Activated CD4-positive, alpha-beta memory T cell treated with anti-CD3 and anti-CD28 coated beads, Interleukin-2, amount 10 ng/mL, durations not matched to agents 7 days and 5 days (primary cell): ENCODE measurements around the gene OR52H1. TPM values are rescaled to one million over a fixed set of nuclear protein-coding genes. Genes with fewer than 3 reads are reported as not detected.

Source experiments
- total RNA-seq, 2 experiments: library from RNA; stranded (reverse); gene quantifications; one replicate each; pipeline ENCODE4 v1.2.3, GENCODE V29; 2021

The OR52H1 gene
- total RNA-seq, 2 experiments from 2014 or later: not detected

Other genes with a start within 250 kb of the OR52H1 start
- gene OR51B4, start 246.6 kb downstream of the OR52H1 start, total RNA-seq: not detected
- gene OR51B2, start 224.2 kb downstream of the OR52H1 start, total RNA-seq: not detected
- gene OR51B5, start 205.0 kb downstream of the OR52H1 start, total RNA-seq: not detected
- not detected for gene OR51B6, start 197.0 kb downstream of the OR52H1 start, total RNA-seq
- gene OR51M1, start 164.7 kb downstream of the OR52H1 start, total RNA-seq: not detected
- gene OR51Q1, start 126.4 kb downstream of the OR52H1 start, total RNA-seq: not detected
- not detected for gene OR51I1, start 107.0 kb downstream of the OR52H1 start, total RNA-seq
- gene OR51I2, start 99.2 kb downstream of the OR52H1 start, total RNA-seq: not detected
- gene OR52D1, start 59.9 kb downstream of the OR52H1 start, total RNA-seq: not detected
- not detected for gene UBQLN3, start 38.6 kb downstream of the OR52H1 start, total RNA-seq
- gene UBQLNL, start 31.8 kb downstream of the OR52H1 start, total RNA-seq: under 1 TPM; 0.13 to 0.28 TPM
- not detected for gene OR52B6, start 32.3 kb upstream of the OR52H1 start, total RNA-seq
- gene TRIM6, start 48.1 kb upstream of the OR52H1 start, total RNA-seq: 1 to 10 TPM in 1 of 2 experiments, under 1 TPM in 1; 0.60 to 1.1 TPM
- gene TRIM34, start 76.5 kb upstream of the OR52H1 start, total RNA-seq: 10 to 100 TPM; 18.2 to 19.8 TPM
- gene TRIM5, start 136.5 kb upstream of the OR52H1 start, total RNA-seq: 10 to 100 TPM; 33.5 to 33.9 TPM
- 100 to 1,000 TPM; 213 to 221 TPM for gene TRIM22, start 141.2 kb upstream of the OR52H1 start, total RNA-seq
- gene OR56B1, start 187.9 kb upstream of the OR52H1 start, total RNA-seq: under 1 TPM; 0.30 to 0.50 TPM
- gene OR52N4, start 205.7 kb upstream of the OR52H1 start, total RNA-seq: 1 to 10 TPM; 1.5 to 1.9 TPM
- gene OR52N5, start 234.8 kb upstream of the OR52H1 start, total RNA-seq: not detected
- not detected for gene OR52N1, start 242.7 kb upstream of the OR52H1 start, total RNA-seq